Measurements from ENCODE around the gene CES4A. TPM values are rescaled to one million over a fixed set of nuclear protein-coding genes. Genes with fewer than 3 reads are reported as not detected.
"Not testable (repeated sequence)": the region's sequence is repeated elsewhere in the genome, so short reads cannot be mapped to it uniquely, and the experiment has no call there.

Gene CES4A
- total RNA-seq, 2 donors from 2014 or later = 5.9 to 7.8 TPM

DNA sequence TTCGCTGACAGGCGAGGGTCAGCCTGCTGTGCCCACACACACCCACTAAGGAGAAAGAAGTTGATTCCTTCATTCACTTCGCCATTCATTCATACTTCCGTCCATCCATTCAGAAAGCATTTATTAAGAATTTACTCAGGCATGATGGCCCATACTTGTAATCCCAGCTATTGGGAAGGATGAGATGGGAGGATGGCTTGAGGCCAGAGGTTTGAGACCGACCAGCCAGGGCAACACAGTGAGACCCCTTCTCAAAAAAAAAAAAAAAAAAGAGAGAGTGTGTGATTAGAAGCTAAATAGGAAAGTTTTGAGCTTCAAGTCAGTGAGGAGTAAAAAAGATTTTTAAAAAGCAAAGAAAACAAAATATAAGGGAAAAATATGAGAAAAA, 44.3 kb upstream of the CES4A start:
- Histone ChIP-seq H3K9ac (ENCODE audit: low read depth in 2 of 2, low read length in 2 of 2) (no peak overlapping the region), H3K36me3 (peaks cover 30% of the 10 kb centered on the region), H3K27me3 (no peaks in the 10 kb centered on the region), H3K4me3 (no peak overlapping the region), H3K4me1 (no peaks in the 10 kb centered on the region), H3K27ac (no peak overlapping the region), H3K9me3 (no peaks in the 10 kb centered on the region)
- DNase-seq = no peak
- TF ChIP-seq, protein P1, sequence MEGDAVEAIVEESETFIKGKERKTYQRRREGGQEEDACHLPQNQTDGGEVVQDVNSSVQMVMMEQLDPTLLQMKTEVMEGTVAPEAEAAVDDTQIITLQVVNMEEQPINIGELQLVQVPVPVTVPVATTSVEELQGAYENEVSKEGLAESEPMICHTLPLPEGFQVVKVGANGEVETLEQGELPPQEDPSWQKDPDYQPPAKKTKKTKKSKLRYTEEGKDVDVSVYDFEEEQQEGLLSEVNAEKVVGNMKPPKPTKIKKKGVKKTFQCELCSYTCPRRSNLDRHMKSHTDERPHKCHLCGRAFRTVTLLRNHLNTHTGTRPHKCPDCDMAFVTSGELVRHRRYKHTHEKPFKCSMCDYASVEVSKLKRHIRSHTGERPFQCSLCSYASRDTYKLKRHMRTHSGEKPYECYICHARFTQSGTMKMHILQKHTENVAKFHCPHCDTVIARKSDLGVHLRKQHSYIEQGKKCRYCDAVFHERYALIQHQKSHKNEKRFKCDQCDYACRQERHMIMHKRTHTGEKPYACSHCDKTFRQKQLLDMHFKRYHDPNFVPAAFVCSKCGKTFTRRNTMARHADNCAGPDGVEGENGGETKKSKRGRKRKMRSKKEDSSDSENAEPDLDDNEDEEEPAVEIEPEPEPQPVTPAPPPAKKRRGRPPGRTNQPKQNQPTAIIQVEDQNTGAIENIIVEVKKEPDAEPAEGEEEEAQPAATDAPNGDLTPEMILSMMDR (IDR thresholded peaks at IDR 0.05) = no peak
- intact Hi-C loops (cut with DNase I) = no loop called here

DNA sequence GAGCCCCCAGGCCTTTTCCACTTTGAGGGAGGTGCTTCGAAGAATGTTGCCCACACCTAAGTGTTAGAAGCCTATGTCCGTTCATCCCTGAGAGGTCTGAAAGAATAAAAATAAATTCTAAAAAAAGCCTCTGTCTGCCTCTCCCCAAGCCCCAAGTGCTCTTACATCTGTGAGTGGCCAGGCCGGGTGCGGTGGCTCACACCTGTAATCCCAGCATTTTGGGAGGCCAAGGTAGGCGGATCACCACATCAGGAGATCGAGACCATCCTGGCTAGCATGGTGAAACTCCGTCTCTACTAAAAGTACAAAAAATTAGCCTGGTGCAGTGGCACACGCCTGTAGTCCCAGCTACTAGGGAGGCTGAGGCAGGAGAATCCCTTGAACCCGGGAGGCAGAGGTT, 43.4 kb upstream of the CES4A start:
- H3K9me3 ChIP-seq; H3K27me3 ChIP-seq; H3K4me1 ChIP-seq; H3K4me3 ChIP-seq; intact Hi-C loops (cut with DNase I); DNase-seq; H3K27ac ChIP-seq; H3K9ac ChIP-seq (ENCODE audit: low read depth in 2 of 2, low read length in 2 of 2): not testable (repeated sequence)
- H3K36me3 ChIP-seq = peaks cover 30% of the 10 kb centered on the region

DNA sequence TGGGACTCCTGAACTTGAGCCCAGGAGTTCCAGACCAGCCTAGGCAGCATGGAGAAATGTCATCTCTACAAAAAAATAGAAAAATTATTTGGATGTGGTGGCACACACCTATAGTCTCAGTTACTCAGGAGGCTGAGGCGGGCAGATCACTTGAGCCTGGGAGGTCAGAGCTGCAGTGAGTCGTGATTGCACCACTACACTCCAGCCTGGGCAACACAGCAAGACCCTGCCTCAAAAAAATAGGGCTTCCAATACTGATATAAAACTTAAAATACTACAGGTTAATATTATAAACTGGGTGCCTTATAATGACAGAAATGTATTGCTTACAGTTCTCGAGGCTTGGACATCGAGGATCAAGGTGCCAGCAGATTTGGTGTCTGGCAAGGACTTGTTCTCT, 42.5 kb upstream of the CES4A start:
- no peak overlapping the region for H3K27ac ChIP-seq
- H3K36me3 ChIP-seq = peaks cover 20% of the 10 kb centered on the region
- TF ChIP-seq, protein P1 (IDR thresholded peaks at IDR 0.05) = no peak

DNA sequence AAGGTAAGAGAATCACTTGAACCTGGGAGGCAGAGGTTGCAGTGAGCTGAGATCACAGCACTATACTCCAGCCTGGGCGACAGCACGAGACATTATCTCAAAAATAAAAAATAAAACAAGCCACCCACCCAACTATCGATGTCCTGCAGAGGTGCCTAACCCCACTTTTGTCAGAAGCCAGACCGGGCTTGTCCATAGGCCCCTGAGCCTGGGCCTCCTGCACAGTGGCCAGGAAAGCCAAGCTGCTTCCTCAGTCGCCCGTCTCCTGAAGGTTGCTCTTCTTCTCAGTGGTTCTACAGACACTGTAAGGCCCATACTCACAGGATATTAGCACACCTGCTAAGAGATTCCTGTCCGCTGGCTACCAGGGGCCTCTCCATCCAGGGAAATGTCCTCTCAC, 41.8 kb upstream of the CES4A start:
- intact Hi-C loops (cut with DNase I) = no loop called here
- H3K9me3 ChIP-seq = no peaks in the 10 kb centered on the region
- no peaks in the 10 kb centered on the region for H3K27me3 ChIP-seq
- H3K4me1 ChIP-seq = no peaks in the 10 kb centered on the region
- peaks cover 17% of the 10 kb centered on the region for H3K36me3 ChIP-seq
- no peak overlapping the region for H3K27ac ChIP-seq
- no peak overlapping the region for H3K4me3 ChIP-seq
- no peak for DNase-seq
- TF ChIP-seq, protein P1 (IDR thresholded peaks at IDR 0.05) = no peak
- peak overlapping the region in 1 of 2 donors; percentile 6 for H3K9ac ChIP-seq (ENCODE audit: low read depth in 2 of 2, low read length in 2 of 2)

More for the DNA sequence above, 42.5 kb upstream of the CES4A start:
- Histone ChIP-seq H3K27me3 (no peaks in the 10 kb centered on the region), H3K9ac (ENCODE audit: low read depth in 2 of 2, low read length in 2 of 2) (no peak overlapping the region), H3K4me3 (no peak overlapping the region), H3K9me3 (no peaks in the 10 kb centered on the region), H3K4me1 (no peaks in the 10 kb centered on the region)
- intact Hi-C loops (cut with DNase I) = no loop called here
- DNase-seq = no peak

GRCh38 chr16:66946974-66947301, 41.5 kb upstream of the CES4A start:
- Histone ChIP-seq H3K27ac (no peak overlapping the region), H3K4me3 (no peak overlapping the region), H3K9me3 (no peaks in the 10 kb centered on the region), H3K4me1 (no peaks in the 10 kb centered on the region), H3K36me3 (peaks cover 16% of the 10 kb centered on the region), H3K9ac (ENCODE audit: low read depth in 2 of 2, low read length in 2 of 2) (peak overlapping the region in 1 of 2 donors; percentile 6), H3K27me3 (no peaks in the 10 kb centered on the region)
- DNase-seq = no peak
- intact Hi-C loops (cut with DNase I) = no loop called here
- TF ChIP-seq, protein P1 (IDR thresholded peaks at IDR 0.05) = no peak

DNA sequence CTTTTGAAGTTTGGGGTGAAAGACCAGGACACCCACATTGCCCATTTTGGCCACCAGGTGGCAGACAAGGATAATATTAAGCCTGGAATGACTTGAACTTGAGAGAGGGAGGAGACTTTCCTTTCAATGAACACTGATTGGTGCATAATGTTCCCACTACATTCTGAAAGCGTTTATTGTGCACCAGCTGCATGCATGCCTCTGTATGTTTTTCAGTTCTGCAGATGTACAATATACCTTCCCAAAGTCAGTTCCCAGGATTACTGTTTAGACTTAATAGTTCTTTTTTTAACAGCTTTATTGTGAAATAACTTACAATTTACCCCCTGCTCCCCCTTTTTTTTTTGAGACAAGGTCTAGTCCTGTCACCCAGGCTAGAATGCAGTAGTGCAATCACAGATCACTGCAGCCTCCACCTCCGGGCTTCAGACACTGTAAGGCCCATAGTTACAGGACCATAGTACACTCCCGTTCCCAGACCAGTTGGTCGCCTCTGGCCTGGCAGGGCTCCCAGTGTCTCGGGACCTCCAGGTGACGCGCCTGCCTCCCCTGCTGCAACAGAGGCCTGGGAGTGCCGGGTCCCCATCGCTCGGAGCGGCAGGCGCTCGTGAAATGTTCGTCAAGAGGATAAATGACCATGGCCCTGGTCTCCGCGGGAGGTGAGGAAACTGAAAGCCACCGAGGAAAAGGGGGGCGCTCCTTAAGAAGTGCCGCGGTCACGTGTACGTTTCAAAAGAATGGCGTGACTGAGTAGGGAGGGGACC, 40.9 kb upstream of the CES4A start:
- peaks cover 11% of the 10 kb centered on the region for H3K36me3 ChIP-seq
- no peaks in the 10 kb centered on the region for H3K4me1 ChIP-seq
- intact Hi-C loops (cut with DNase I) = no loop called here
- no peaks in the 10 kb centered on the region for H3K9me3 ChIP-seq
- TF ChIP-seq, protein P1 (IDR thresholded peaks at IDR 0.05) = peak; percentile 86
- DNase-seq = peak; percentile 95
- peak overlapping the region; percentile 58 to 66 for H3K9ac ChIP-seq (ENCODE audit: low read depth in 2 of 2, low read length in 2 of 2)
- H3K4me3 ChIP-seq = peak overlapping the region; percentile 39
- no peaks in the 10 kb centered on the region for H3K27me3 ChIP-seq
- no peak overlapping the region for H3K27ac ChIP-seq

Data from colonic mucosa (tissue), 4 donors.